HEK293T (cell line): Measurements from ENCODE around the gene DSG2.

Experiments
- ARNT ChIP-seq: fragments of 450-650 bp; IDR thresholded peaks from 2 replicates; pipeline ENCODE4 v1.6.1; 2017; ENCODE audit warnings: mild to moderate bottlenecking
- BHLHE40 ChIP-seq: fragments of 450-650 bp; IDR thresholded peaks from 2 replicates; pipeline ENCODE4 v1.6.1; 2016; ENCODE audit warnings: mild to moderate bottlenecking, moderate library complexity, borderline replicate concordance
- ELF4 ChIP-seq: fragments of 450-650 bp; IDR thresholded peaks from 2 replicates; pipeline ENCODE4 v1.6.1; 2017; ENCODE audit warnings: antibody characterized with exemption
- FOXA1 ChIP-seq: fragments of 450-650 bp; IDR thresholded peaks from 2 replicates; pipeline ENCODE4 v1.6.1; 2016; ENCODE audit warnings: mild to moderate bottlenecking
- FOXM1 ChIP-seq: fragments of 450-650 bp; IDR thresholded peaks from 2 replicates; pipeline ENCODE4 v1.6.1; 2017; ENCODE audit warnings: mild to moderate bottlenecking, borderline replicate concordance
- HDGF ChIP-seq: fragments of 450-650 bp; IDR thresholded peaks from 2 replicates; pipeline ENCODE4 v1.6.1; 2017; ENCODE audit warnings: antibody characterized with exemption, borderline replicate concordance
- L3MBTL2 ChIP-seq: fragments of 450-650 bp; conservative IDR thresholded peaks from 2 replicates; pipeline ENCODE4 v1.6.1; 2016; ENCODE audit warnings: mild to moderate bottlenecking
- PKNOX1 ChIP-seq: fragments of 450-650 bp; IDR thresholded peaks from 2 replicates; pipeline ENCODE4 v1.6.1; 2016
- SP1 ChIP-seq: fragments of 450-650 bp; IDR thresholded peaks from 2 replicates; pipeline ENCODE4 v1.6.1; 2017
- SUZ12 ChIP-seq: fragments of 450-650 bp; IDR thresholded peaks from 2 replicates; pipeline ENCODE4 v1.6.1; 2016; ENCODE audit warnings: mild to moderate bottlenecking
- TARDBP ChIP-seq: fragments of 450-650 bp; IDR thresholded peaks from 2 replicates; pipeline ENCODE4 v1.6.1; 2016

- TF ChIP-seq FOXA1 (no peak), SUZ12 (no peak), SP1 (no peak), BHLHE40 (no peak), PKNOX1 (no peak), ELF4 (no peak), L3MBTL2 (no peak), ARNT (no peak), FOXM1 (no peak), HDGF (no peak), TARDBP (no peak)
These were observed 83.7 kb downstream of the DSG2 start for GRCh38 chr18:31581498-31582197.
